ENCODE data around the gene GNAZ.
A peak's percentile ranks its signal among the peaks of the same experiment; 100 is the strongest.

Gene GNAZ

DNA sequence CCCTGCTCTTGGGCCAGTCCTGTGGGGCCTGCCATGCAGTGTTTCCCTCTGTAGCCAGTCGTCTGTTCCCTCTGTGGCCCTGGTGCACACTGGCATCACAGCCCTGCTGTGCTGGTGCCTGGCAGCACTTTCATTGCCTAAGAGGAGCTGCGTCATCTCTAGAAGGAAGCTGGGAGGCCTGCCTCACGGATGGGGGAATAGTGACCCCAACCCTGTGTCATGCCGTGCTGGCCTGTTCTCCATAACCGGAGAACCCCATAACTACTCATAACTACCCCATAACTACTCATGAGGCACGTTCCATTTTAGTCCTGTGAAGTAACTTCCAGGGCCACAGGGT, 88.9 kb downstream of the GNAZ start:
- no peak for DNase-seq

DNA sequence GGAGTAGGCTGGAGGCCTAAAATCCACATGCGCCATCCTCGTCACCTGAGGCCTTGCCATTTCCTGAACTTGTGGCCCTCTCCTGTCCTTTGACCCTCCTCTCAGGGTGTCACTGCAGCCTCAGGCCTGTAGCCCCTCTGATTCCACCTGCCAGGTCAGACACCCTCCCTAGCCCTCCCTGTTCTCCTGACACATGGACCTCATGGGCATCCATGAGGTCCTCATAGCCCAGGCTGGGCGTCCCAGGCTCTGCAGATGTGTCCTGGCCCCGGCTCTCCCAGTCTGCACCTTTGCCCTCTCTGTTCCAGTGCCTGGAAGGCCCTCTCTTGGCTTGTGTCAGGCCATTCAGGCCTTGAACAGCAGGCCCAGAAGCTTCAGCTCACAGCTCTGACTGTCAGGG, 90.7 kb downstream of the GNAZ start:
- DNase-seq = no peak

DNA sequence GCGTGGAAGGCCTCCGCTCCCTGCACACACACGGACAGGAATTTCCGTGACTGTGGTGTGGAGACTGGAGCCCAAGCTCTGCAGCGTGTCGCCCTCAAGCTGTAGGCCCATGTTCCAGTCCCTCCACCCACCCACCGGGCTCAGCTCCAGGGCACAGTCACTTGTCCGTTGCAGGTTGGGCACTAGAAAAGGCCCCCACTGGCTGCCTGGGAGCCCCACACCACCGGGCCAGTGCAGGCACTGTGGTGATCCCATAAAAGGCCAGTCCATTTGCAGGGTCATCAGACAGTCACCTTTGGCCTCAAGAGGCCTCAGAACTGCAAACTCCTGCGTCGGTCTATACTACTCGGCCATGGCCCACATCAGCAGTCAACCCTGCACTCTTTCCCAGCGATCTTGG, 91.3 kb downstream of the GNAZ start:
- no peak for DNase-seq

DNA sequence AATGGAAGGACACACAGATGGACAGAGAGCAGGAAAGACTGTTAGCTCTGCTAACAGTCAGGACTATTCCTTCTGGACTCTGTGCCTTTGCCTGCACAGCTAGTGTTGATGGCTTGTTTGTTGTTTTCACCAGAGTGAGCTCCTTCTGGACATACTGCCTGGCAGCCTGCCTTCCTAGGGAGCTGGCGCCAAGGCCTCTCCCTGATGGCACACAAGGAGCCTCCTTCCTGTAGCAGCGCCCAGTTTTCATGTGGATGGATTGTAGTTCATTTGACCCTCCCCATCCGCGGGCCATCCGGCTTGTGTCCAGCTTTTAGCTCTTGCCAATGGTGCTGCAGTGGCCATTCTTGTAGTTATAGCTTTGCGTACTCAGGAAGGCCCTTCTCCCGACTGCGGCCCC, 93.3 kb downstream of the GNAZ start:
- DNase-seq = peak; percentile 77 to 85

DNA sequence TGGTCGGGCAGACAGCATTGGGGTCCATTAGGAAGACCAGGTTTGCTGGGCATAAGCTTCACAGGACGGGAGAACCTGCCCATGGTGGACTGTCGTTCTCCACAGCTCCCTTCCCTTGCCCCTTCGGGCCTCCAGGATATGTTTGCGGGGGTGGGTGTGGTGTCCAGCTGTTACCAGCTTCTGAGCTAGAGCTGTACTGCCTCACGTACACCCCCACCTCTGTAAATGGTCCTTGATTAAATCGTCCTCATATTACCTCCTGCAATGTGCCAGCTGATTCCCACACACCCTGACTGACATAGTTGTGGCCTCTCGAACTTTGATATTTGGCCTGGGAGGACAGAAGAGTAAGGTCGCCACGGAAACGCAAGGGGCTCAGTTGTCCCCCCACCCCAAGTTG, 93.8 kb downstream of the GNAZ start:
- DNase-seq = no peak

DNA sequence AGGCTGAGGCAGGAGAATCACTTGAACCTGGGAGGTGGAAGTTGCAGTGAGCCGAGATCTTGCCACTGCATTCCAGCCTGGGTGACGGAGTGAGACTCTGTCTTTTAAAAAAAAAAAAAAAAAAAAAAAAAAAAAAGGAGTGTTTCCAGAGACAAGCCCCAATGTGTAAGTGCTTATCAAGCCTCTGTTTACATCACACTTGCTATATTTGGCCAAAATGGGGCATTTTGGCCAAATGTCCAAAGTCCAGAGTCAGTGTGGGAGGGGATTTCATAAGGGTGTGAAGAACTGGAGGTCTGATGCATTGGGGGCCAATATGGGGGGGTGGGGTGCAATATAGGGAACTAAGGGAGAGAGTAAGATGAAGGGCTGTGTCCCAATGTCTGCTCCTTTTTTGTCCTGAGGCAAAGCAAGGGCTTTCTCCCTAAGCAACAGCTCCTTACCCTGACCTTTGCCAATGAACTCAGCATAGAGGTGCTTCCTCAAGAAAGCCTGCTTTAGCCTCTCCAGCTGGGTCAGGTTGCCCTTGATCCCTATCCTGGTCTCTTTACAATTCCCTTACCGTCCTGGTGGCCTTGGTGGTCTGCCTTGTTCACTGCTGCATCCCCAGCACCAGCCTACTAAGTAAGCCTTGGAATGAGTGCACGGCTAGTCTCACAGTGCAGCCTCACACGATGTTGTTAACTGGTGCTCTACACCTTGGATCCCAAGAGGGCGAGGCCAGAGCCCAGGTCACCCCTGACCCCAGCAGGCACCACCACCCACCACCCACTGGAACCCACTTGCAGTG, 95.9 kb downstream of the GNAZ start:
- no peak for DNase-seq

DNA sequence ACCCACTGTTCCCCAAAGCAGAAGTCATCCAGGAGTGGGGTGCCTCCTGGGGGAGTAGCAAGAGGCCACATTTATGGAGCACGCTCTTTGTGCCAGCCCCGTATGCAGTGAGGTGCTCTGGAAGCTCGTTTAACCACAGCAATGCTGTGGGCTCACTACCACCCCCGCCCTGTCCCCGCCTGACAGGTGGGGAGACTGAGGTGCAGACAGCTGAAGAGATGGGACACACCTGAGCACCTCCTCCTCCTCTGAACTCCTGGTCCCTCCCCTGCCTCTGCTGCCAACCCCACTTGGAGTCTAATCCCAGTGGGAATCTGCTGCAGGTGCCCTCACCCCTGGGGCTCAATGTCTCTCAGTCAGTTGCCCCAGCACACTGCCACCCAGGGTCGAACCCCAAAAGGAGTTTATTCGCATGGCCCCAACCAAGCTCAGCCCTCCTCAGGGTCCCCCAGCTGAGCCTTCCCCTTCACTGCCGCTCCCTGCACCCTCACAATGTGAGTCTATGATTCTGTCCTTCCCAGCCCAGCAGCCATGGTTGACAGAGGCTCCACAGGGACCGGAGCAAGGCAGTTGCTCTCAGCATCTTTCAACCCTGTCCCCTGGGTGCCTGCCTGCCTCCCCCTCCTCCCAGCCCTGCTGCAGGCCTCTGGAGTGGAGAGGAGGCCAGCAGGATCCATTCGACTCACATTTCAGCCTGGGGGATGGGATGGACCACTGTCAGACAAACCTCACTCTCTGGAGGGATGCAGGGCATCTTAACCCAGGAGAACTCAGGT, 96.7 kb downstream of the GNAZ start:
- no peak for DNase-seq

DNA sequence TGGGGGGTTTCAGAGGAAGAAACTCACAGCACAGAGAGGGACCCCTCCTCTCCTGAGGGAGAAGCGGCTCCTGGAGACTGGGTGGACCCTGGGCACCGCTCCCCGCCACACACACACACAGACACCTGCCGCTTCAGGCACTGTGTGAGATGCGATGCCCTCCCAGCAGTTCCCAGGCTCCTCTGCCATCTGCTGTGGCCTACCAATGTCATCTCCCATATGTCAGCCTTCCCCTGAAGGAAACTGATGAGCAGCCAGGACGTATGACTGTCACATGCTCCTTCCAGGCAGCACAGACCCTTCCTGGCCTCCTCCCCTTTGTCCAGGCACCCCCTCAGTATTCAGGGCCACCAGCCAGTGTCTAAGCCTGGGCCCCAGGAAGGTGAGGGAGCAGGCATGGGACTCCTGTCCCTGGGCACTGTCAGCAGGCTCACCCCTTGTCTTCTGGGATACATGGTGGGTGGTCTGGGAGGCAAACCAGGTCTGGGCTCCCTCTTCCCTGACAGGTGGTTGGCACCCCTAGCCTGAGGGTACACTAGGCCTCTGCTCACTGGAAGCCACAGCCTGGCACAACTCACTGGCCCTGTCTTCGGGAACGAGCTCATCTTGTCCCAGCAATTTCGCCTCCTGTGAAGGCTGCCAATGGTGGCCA, 98.2 kb downstream of the GNAZ start:
- peak; percentile 53 to 69 for DNase-seq

DNA sequence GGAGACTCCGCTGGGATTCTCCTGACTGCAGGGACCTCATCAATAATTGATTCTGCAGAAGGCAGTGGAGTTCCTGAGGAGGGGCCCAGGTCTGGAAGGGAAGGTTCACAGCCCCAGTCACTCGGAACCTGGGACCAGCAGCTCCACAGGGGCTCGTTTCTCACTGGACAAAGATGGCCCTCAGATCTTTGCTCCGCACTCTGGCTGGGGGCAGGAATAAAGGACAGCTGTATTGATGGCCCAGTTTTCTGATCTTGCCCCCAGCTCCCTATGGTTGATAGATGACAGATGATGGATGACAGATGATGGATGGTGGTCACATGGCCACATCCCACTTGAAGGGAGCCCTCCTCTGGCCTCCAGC, 98.7 kb downstream of the GNAZ start:
- no peak for DNase-seq
